CD14-positive monocyte (primary cell): ENCODE results near the gene OPN5. TPM values are rescaled to one million over a fixed set of nuclear protein-coding genes. Genes with fewer than 3 reads are reported as not detected.

ENCODE experiments used
- DNase-seq, 3 donors: peaks; one replicate each; pipeline ENCODE4 v3.0.0-alpha.2; 2011 to 2022
- H2AFZ ChIP-seq: 2 replicates; pipeline ENCODE4 v1.6.0; 2012; ENCODE audit warnings: mild to moderate bottlenecking, low read depth, low read length, inconsistent platforms; ENCODE audit not compliant: insufficient read depth, poor library complexity, severe bottlenecking
- H3K27ac ChIP-seq, 2 donors: 1 replicate in 1 of 2; 2 replicates in 1 of 2; pipeline ENCODE4 v1.5.1; 2012 to 2013; ENCODE audit warnings: low read length in 2 of 2, control low read depth in 1 of 2, inconsistent platforms in 1 of 2, low read depth in 1 of 2, mild to moderate bottlenecking in 1 of 2
- H3K27me3 ChIP-seq, 2 donors: one replicate each; pipeline versions ENCODE4 v1.6.0 to v1.6.1; 2011 to 2013; ENCODE audit warnings: low read length in 2 of 2; ENCODE audit not compliant: control insufficient read depth in 2 of 2, insufficient read depth in 2 of 2
- H3K36me3 ChIP-seq, 2 donors: replicated peaks in 1 of 2; 1 replicate in 1 of 2; 2 replicates in 1 of 2; pipeline versions ENCODE4 v1.5.1 to v1.6.1; 2012 to 2013; ENCODE audit warnings: low read length in 2 of 2, control low read depth in 1 of 2, inconsistent platforms in 1 of 2, mild to moderate bottlenecking in 1 of 2; ENCODE audit not compliant: insufficient read depth in 2 of 2, control insufficient read depth in 1 of 2
- H3K4me1 ChIP-seq, 2 donors: 1 replicate in 1 of 2; 2 replicates in 1 of 2; pipeline versions ENCODE4 v1.5.1 to v1.6.1; 2012 to 2013; ENCODE audit warnings: low read length in 2 of 2, control low read depth in 1 of 2, inconsistent platforms in 1 of 2, mild to moderate bottlenecking in 1 of 2, moderate library complexity in 1 of 2; ENCODE audit not compliant: insufficient read depth in 2 of 2, control insufficient read depth in 1 of 2
- H3K4me2 ChIP-seq: replicated peaks from 2 replicates; pipeline ENCODE3; 2012; ENCODE audit warnings: low read length, moderate library complexity, mild to moderate bottlenecking; ENCODE audit not compliant: poor library complexity, severe bottlenecking; ENCODE audit errors: extremely low read depth
- H3K4me3 ChIP-seq, 3 experiments: fragments of 200-600 bp in 1 of 3; sonication (generic) in 1 of 3; replicated peaks in 1 of 3; 1 replicate in 2 of 3; 2 replicates in 1 of 3; pipeline ENCODE4 v1.5.1; 2011 to 2013; ENCODE audit warnings: low read length in 3 of 3, mild to moderate bottlenecking in 3 of 3, control low read depth in 2 of 3, low read depth in 2 of 3, inconsistent platforms in 1 of 3, moderate library complexity in 1 of 3
- H3K79me2 ChIP-seq: 2 replicates; pipeline ENCODE4 v1.6.0; 2012; ENCODE audit warnings: mild to moderate bottlenecking, control low read depth, inconsistent platforms, low read length, moderate library complexity; ENCODE audit not compliant: insufficient read depth
- H3K9ac ChIP-seq: 2 replicates; pipeline ENCODE4 v1.6.0; 2017; ENCODE audit warnings: low read length, mild to moderate bottlenecking; ENCODE audit not compliant: insufficient read depth, poor library complexity, severe bottlenecking
- H3K9me3 ChIP-seq, 2 donors: replicated peaks in 1 of 2; 1 replicate in 1 of 2; 2 replicates in 1 of 2; pipeline versions ENCODE4 v1.5.1 to v1.6.1; 2012 to 2013; ENCODE audit warnings: low read length in 2 of 2, control low read depth in 1 of 2; ENCODE audit not compliant: control insufficient read depth in 1 of 2, insufficient read depth in 1 of 2
- H4K20me1 ChIP-seq: 2 replicates; pipeline ENCODE4 v1.6.0; 2012; ENCODE audit warnings: mild to moderate bottlenecking, low read length, control low read depth, moderate library complexity; ENCODE audit not compliant: insufficient read depth
- H3K27ac Mint-ChIP-seq, 7 donors: one replicate each; pipeline ENCODE4 v1.8.0; 2020; ENCODE audit warnings: mild to moderate bottlenecking in 7 of 7, mixed read lengths in 7 of 7, moderate library complexity in 6 of 7, inconsistent platforms in 2 of 7
- H3K27me3 Mint-ChIP-seq, 3 donors: one replicate each; pipeline ENCODE4 v1.8.0; 2021 to 2022; ENCODE audit warnings: low read depth in 3 of 3, mild to moderate bottlenecking in 3 of 3, mixed read lengths in 3 of 3, moderate library complexity in 3 of 3, inconsistent platforms in 1 of 3
- H3K36me3 Mint-ChIP-seq, 2 donors: one replicate each; pipeline ENCODE4 v1.8.0; 2020; ENCODE audit warnings: mixed read lengths in 2 of 2, inconsistent platforms in 1 of 2, mild to moderate bottlenecking in 1 of 2
- H3K4me1 Mint-ChIP-seq: one replicate; pipeline ENCODE4 v1.8.0; 2020; ENCODE audit warnings: mild to moderate bottlenecking, mixed read lengths
- H3K4me3 Mint-ChIP-seq, 2 donors: one replicate each; pipeline ENCODE4 v1.8.0; 2020; ENCODE audit warnings: mild to moderate bottlenecking in 2 of 2, mixed read lengths in 2 of 2, moderate library complexity in 1 of 2
- H3K9me3 Mint-ChIP-seq, 7 donors: one replicate each; pipeline ENCODE4 v1.8.0; 2020 to 2022; ENCODE audit warnings: mixed read lengths in 7 of 7, mild to moderate bottlenecking in 6 of 7, moderate library complexity in 6 of 7, inconsistent platforms in 2 of 7
- WGBS: methylation state at CpG from one replicate; pipeline ENCODE4 v1.1.5; 2013; ENCODE audit warnings: missing lambda C conversion rate; ENCODE audit not compliant: insufficient coverage; 5-methylcytosine and 5-hydroxymethylcytosine counted together
- intact Hi-C, 2 donors: fragments of 100-400 bp; cut with micrococcal nuclease; formaldehyde crosslinking; loops; one replicate each; pipeline versions ENCODE4 v1.15.0 to v1.15.1; 2023
- polyA plus RNA-seq, 3 donors: library from polyadenylated mRNA; depleted of rRNA in 1 of 3; unstranded in 2 of 3; stranded (reverse) in 1 of 3; fragments of 300-500 nt in 2 of 3; fragments of >200 nt in 1 of 3; fragmentation: Illumina TruSeq in 2 of 3; gene quantifications; 1 replicate in 2 of 3; 2 replicates in 1 of 3; pipeline ENCODE4 v1.2.3, GENCODE V29; 2012 to 2021
- TF ChIP-seq, protein P1 (sequence below): fragments of 200-600 bp; IDR thresholded peaks from one replicate; pipeline ENCODE4 v1.8.0; 2022; ENCODE audit warnings: antibody characterized with exemption, mild to moderate bottlenecking

Gene OPN5
- polyA plus RNA-seq, 3 donors: not detected

- H3K27me3 ChIP-seq: no peaks in the 10 kb centered on the region
- no peak overlapping the region for H3K4me2 ChIP-seq
- no peak for DNase-seq
- H3K9me3 ChIP-seq: no peaks in the 10 kb centered on the region
- H3K4me3 ChIP-seq: no peak overlapping the region
- no peaks in the 10 kb centered on the region for H4K20me1 ChIP-seq
- H3K4me1 ChIP-seq: no peaks in the 10 kb centered on the region
- Mint-ChIP-seq H3K9me3 (peaks cover 0 to 2% (median 0%) of the 10 kb centered on the region in 7 donors), H3K27me3 (peaks cover 0 to 1% (median 0%) of the 10 kb centered on the region in 3 donors), H3K36me3 (no peaks in the 10 kb centered on the region), H3K4me3 (no peak overlapping the region), H3K4me1 (no peaks in the 10 kb centered on the region), H3K27ac (no peak overlapping the region)
- WGBS: 100% methylated on average over 3 of the region's 5 CpGs
- H3K36me3 ChIP-seq: no peaks in the 10 kb centered on the region
- no peaks in the 10 kb centered on the region for H3K79me2 ChIP-seq
- TF ChIP-seq, protein P1, sequence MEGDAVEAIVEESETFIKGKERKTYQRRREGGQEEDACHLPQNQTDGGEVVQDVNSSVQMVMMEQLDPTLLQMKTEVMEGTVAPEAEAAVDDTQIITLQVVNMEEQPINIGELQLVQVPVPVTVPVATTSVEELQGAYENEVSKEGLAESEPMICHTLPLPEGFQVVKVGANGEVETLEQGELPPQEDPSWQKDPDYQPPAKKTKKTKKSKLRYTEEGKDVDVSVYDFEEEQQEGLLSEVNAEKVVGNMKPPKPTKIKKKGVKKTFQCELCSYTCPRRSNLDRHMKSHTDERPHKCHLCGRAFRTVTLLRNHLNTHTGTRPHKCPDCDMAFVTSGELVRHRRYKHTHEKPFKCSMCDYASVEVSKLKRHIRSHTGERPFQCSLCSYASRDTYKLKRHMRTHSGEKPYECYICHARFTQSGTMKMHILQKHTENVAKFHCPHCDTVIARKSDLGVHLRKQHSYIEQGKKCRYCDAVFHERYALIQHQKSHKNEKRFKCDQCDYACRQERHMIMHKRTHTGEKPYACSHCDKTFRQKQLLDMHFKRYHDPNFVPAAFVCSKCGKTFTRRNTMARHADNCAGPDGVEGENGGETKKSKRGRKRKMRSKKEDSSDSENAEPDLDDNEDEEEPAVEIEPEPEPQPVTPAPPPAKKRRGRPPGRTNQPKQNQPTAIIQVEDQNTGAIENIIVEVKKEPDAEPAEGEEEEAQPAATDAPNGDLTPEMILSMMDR: no peak
- H3K27ac ChIP-seq: no peak overlapping the region
- intact Hi-C loops: no loop called here
- no peak overlapping the region for H3K9ac ChIP-seq
- H2AFZ ChIP-seq: no peak overlapping the region
Observed at GRCh38 chr6:47773005-47773404, 8.8 kb upstream of the OPN5 start.

DNA sequence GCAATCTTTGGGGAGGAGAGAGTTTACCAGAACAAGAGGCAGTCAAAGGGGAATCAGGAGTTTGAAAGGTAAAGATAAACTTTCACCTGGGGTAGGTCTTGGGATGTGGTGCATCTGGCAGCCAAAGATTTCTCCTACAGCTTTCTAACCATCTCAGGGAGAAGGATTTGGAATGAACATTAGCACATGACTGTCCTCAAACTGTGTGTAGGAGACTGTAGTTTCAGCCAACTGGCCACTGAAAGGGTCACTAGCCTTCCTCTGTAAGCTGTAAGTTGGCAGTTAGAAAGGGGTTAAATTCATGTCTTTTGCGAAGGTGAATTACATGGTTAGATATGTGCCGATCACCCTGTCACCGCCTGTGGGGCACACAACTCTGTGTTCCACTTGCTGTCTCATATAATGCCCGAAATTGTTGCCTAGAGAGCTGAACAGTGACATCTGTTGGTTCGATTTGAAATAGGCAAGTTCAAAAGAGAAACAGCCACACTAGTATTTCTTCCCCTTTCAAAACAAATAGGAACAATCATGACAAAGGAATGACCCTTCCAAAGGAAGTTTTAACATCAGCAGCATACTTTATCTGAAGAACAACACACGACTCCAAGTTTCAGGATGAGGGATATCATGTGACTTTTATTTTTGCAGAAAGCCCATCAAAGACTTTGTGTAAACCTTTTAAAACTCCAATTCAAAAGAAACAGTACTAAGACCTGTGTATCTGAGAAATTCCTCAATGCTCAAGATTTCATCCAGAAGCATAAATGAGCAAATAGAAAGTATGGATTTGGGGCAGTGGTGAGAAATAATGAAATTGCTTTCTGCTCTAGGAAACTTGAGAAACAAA is 1.1 kb upstream of the OPN5 start:
- Histone ChIP-seq H3K9ac (no peak overlapping the region), H3K9me3 (no peaks in the 10 kb centered on the region), H3K4me1 (no peaks in the 10 kb centered on the region), H2AFZ (peak overlapping the region; percentile 33), H3K27me3 (no peaks in the 10 kb centered on the region), H3K27ac (no peak overlapping the region), H3K4me3 (no peak overlapping the region), H3K79me2 (no peaks in the 10 kb centered on the region), H4K20me1 (no peaks in the 10 kb centered on the region), H3K36me3 (no peaks in the 10 kb centered on the region), H3K4me2 (no peak overlapping the region)
- no peaks in the 10 kb centered on the region for H3K9me3 Mint-ChIP-seq
- peaks cover 0 to 7% (median 4%) of the 10 kb centered on the region in 3 donors for H3K27me3 Mint-ChIP-seq
- H3K4me1 Mint-ChIP-seq: peaks cover 3% of the 10 kb centered on the region
- H3K27ac Mint-ChIP-seq: no peak overlapping the region
- WGBS: 0% methylated on average over 4 of the region's 6 CpGs
- intact Hi-C loops: loop anchor here in 1 of 2 donors (5.0 to 10.0 kb wide), 2 partner anchors 148 to 366 kb away; no protein-coding TSS in a partner anchor
- TF ChIP-seq, protein P1: peak; percentile 53
- H3K36me3 Mint-ChIP-seq: no peaks in the 10 kb centered on the region
- H3K4me3 Mint-ChIP-seq: no peak overlapping the region
- peak; percentile 13 to 20 (median 14) for DNase-seq
